Transverse colon (tissue), 4 donors: ENCODE data around the gene SCT. TPM values are rescaled to one million over a fixed set of nuclear protein-coding genes. Genes with fewer than 3 reads are reported as not detected.

Source experiments
- DNase-seq: peaks from one replicate; pipeline ENCODE4 v3.0.0-alpha.2; 2019
- H3K27ac ChIP-seq, 4 donors: fragments of 200-600 bp; sonication (generic); 2 replicates each; pipeline ENCODE4 v1.5.1; 2016 to 2018; ENCODE audit warnings: inconsistent platforms in 4 of 4
- H3K27me3 ChIP-seq: fragments of 200-600 bp; sonication (generic); 2 replicates; pipeline ENCODE4 v1.5.1; 2017; ENCODE audit warnings: inconsistent platforms
- H3K36me3 ChIP-seq, 4 donors: fragments of 200-600 bp; sonication (generic); 2 replicates each; pipeline ENCODE4 v1.5.1; 2017 to 2019; ENCODE audit warnings: inconsistent platforms in 4 of 4
- H3K4me1 ChIP-seq, 4 donors: fragments of 200-600 bp; sonication (generic); 2 replicates each; pipeline ENCODE4 v1.5.1; 2017 to 2020; ENCODE audit warnings: inconsistent platforms in 4 of 4
- H3K4me3 ChIP-seq, 4 donors: fragments of 200-600 bp; sonication (generic); 1 replicate in 1 of 4; 2 replicates in 3 of 4; pipeline versions ENCODE4 v1.5.1 to v1.6.1; 2017 to 2019; ENCODE audit warnings: inconsistent platforms in 4 of 4
- H3K9me3 ChIP-seq, 2 donors: fragments of 200-600 bp; sonication (generic); 2 replicates each; pipeline ENCODE4 v1.5.1; 2017 to 2019; ENCODE audit warnings: inconsistent platforms in 2 of 2
- CTCF ChIP-seq, 5 experiments: fragments of 200-600 bp in 3 of 5; fragments of 450-650 bp in 2 of 5; sonication (generic) in 3 of 5; IDR thresholded peaks; 1 replicate in 2 of 5; 2 replicates in 3 of 5; pipeline ENCODE4 v1.5.1; 2016 to 2017; ENCODE audit warnings: antibody characterized with exemption in 5 of 5, inconsistent platforms in 3 of 5, mild to moderate bottlenecking in 2 of 5, moderate library complexity in 1 of 5
- EP300 ChIP-seq: sonication (generic); formaldehyde crosslinking; IDR thresholded peaks from one replicate; pipeline ENCODE4 v1.6.1; 2017; ENCODE audit warnings: antibody characterized with exemption, low read depth
- POLR2A ChIP-seq: fragments of 450-650 bp; IDR thresholded peaks from one replicate; pipeline ENCODE4 v1.6.1; 2016; ENCODE audit warnings: antibody characterized with exemption, mild to moderate bottlenecking, moderate library complexity
- POLR2AphosphoS5 ChIP-seq, 3 donors: sonication (generic); formaldehyde crosslinking; IDR thresholded peaks; one replicate each; pipeline ENCODE4 v1.6.1; 2016; ENCODE audit warnings: antibody characterized with exemption in 3 of 3
- WGBS, 2 donors: methylation state at CpG; one replicate each; pipeline ENCODE4 v1.1.5; 2018; ENCODE audit warnings: low coverage in 1 of 2; 5-methylcytosine and 5-hydroxymethylcytosine counted together
- in situ Hi-C, 4 donors: fragments of 200-750 bp; cut with MboI; loops; one replicate each; pipeline versions ENCODE4 v1.15.0 to v1.15.1; 2017; ENCODE audit warnings: low sequenced_read_pairs in 3 of 4, low pct_ligation_motif_present in 1 of 4, low pct_unique_long_range_greater_than_20kb in 1 of 4
- intact Hi-C: fragments of 100-400 bp; cut with DNase I; formaldehyde crosslinking; loops from one replicate; pipeline ENCODE4 v1.15.1; 2023; ENCODE audit warnings: low total_unique reads
- total RNA-seq, 4 donors: library from RNA; depleted of rRNA; stranded (reverse); fragments of >200 nt; gene quantifications; one replicate each; pipeline ENCODE4 v1.1.0, GENCODE V29; 2016

SCT gene
- total RNA-seq, 4 donors from 2014 or later = not detected

GRCh38 chr11:623349-623869, 3.6 kb downstream of the SCT start:
- TF ChIP-seq POLR2AphosphoS5 (IDR thresholded peaks at IDR 0.05) (no peak), POLR2A (no peak), CTCF (IDR thresholded peaks at IDR 0.05) (no peak)
- no peak for DNase-seq
- intact Hi-C loops (no loop called here), in situ Hi-C loops (no loop called here)
- WGBS, 2 donors = 69% methylated on average over 15 of the region's 15 CpGs; no CpG with 5 or more reads in 1 of the 2 donors
- H3K4me3 ChIP-seq = no peak overlapping the region
- H3K27me3 ChIP-seq = peaks cover 26% of the 10 kb centered on the region
- H3K27ac ChIP-seq = peak overlapping the region in 2 of 4 donors; percentile 83 to 91
- H3K36me3 ChIP-seq = no peaks in the 10 kb centered on the region
- peaks cover 6 to 22% (median 19%) of the 10 kb centered on the region in 4 donors for H3K4me1 ChIP-seq
- no peaks in the 10 kb centered on the region for H3K9me3 ChIP-seq

GRCh38 chr11:621838-622237, 5.1 kb downstream of the SCT start:
- Histone ChIP-seq H3K27me3 (peaks cover 21% of the 10 kb centered on the region), H3K27ac (no peak overlapping the region), H3K9me3 (no peaks in the 10 kb centered on the region), H3K4me1 (peaks cover 6 to 22% (median 19%) of the 10 kb centered on the region in 4 donors), H3K36me3 (no peaks in the 10 kb centered on the region), H3K4me3 (no peak overlapping the region)
- no peak for DNase-seq
- TF ChIP-seq POLR2A = no peak
- no peak for TF ChIP-seq CTCF (IDR thresholded peaks at IDR 0.05)
- no peak for TF ChIP-seq EP300
- no peak for TF ChIP-seq POLR2AphosphoS5 (IDR thresholded peaks at IDR 0.05)
- intact Hi-C loops = no loop called here
- in situ Hi-C loops = no loop called here
- 84 to 85% methylated on average over 4 to 27 of the region's 27 CpGs for WGBS, 2 donors

GRCh38 chr11:620935-621814, 5.8 kb downstream of the SCT start:
- 80 to 100% methylated on average over 2 to 38 of the region's 45 CpGs for WGBS, 2 donors
- H3K9me3 ChIP-seq = no peaks in the 10 kb centered on the region
- no peak overlapping the region for H3K27ac ChIP-seq
- no peaks in the 10 kb centered on the region for H3K36me3 ChIP-seq
- H3K4me3 ChIP-seq = no peak overlapping the region
- no peak for DNase-seq
- intact Hi-C loops (no loop called here), in situ Hi-C loops (no loop called here)
- peaks cover 15% of the 10 kb centered on the region for H3K27me3 ChIP-seq
- H3K4me1 ChIP-seq = peaks cover under 1 to 21% (median 18%) of the 10 kb centered on the region in 4 donors
- TF ChIP-seq CTCF (IDR thresholded peaks at IDR 0.05) (no peak), EP300 (no peak)

- WGBS, 2 donors = 89% methylated on average over 13 of the region's 13 CpGs; no CpG with 5 or more reads in 1 of the 2 donors
These were observed 6.8 kb downstream of the SCT start for GRCh38 chr11:620201-620600.

More at GRCh38 chr11:620201-620600, 6.8 kb downstream of the SCT start:
- no peak overlapping the region for H3K4me3 ChIP-seq
- no peak for TF ChIP-seq CTCF (IDR thresholded peaks at IDR 0.05)
- TF ChIP-seq EP300 = no peak
- no peak for TF ChIP-seq POLR2A
- TF ChIP-seq POLR2AphosphoS5 (IDR thresholded peaks at IDR 0.05) = no peak
- intact Hi-C loops (no loop called here), in situ Hi-C loops (no loop called here)
- peaks cover under 1 to 15% (median 14%) of the 10 kb centered on the region in 4 donors for H3K4me1 ChIP-seq
- no peaks in the 10 kb centered on the region for H3K9me3 ChIP-seq
- no peak overlapping the region for H3K27ac ChIP-seq
- H3K27me3 ChIP-seq = peaks cover 5% of the 10 kb centered on the region
- no peaks in the 10 kb centered on the region for H3K36me3 ChIP-seq
- DNase-seq = no peak
